Panc1 (cell line): ENCODE results near the gene NT5E. TPM values are rescaled to one million over a fixed set of nuclear protein-coding genes. Genes with fewer than 3 reads are reported as not detected.

ENCODE experiments used
- ATAC-seq: fragments of 200-7000 bp; cut with Tn5 transposase; 2 replicates; pipeline ENCODE4 v1.9.1; 2020; ENCODE audit warnings: mild to moderate bottlenecking, moderate library complexity
- BruUV-seq: library from RNA; stranded (reverse); fragments of 400-500 nt; replicated peaks from 2 replicates; lab custom pipeline; 2021; lab: Mats Ljungman, UMichigan
- CTCF ChIA-PET: fragments of 300-600 bp; sonication (Branson Sonifier 250); formaldehyde crosslinking; loops from one replicate; lab custom pipeline; 2022; ENCODE audit warnings: antibody characterized with exemption; lab: Charles Lee
- POLR2A ChIA-PET: fragments of 300-600 bp; sonication (Branson Sonifier 250); formaldehyde crosslinking; loops from one replicate; lab custom pipeline; 2022; ENCODE audit warnings: antibody characterized with exemption; lab: Charles Lee
- DNase-seq: peaks from one replicate; pipeline ENCODE4 v3.0.0-alpha.2; 2010; ENCODE audit warnings: low read depth, low spot score
- H3K27ac ChIP-seq: 2 replicates; pipeline ENCODE4 v1.5.1; 2011; ENCODE audit warnings: mild to moderate bottlenecking, low read length, inconsistent platforms
- H3K27me3 ChIP-seq: fragments of 200-500 bp; sonication (Bioruptor generic); 2 replicates; pipeline ENCODE4 v1.6.0; 2014; ENCODE audit warnings: low read length, inconsistent platforms; ENCODE audit not compliant: control insufficient read depth, insufficient read depth
- H3K36me3 ChIP-seq: fragments of 200-500 bp; sonication (Bioruptor generic); 2 replicates; pipeline ENCODE4 v1.5.1; 2014; ENCODE audit warnings: inconsistent platforms, mild to moderate bottlenecking, low read length, moderate library complexity; ENCODE audit not compliant: control insufficient read depth, insufficient read depth
- H3K4me1 ChIP-seq: 2 replicates; pipeline ENCODE4 v1.5.1; 2011; ENCODE audit warnings: inconsistent platforms, mild to moderate bottlenecking, low read length, moderate library complexity; ENCODE audit not compliant: control insufficient read depth, insufficient read depth
- H3K4me3 ChIP-seq, 2 experiments: 2 replicates each; pipeline ENCODE4 v1.5.1; 2011 to 2012; ENCODE audit warnings: low read depth in 2 of 2, low read length in 2 of 2, mild to moderate bottlenecking in 2 of 2, inconsistent platforms in 1 of 2, moderate library complexity in 1 of 2
- H3K9me3 ChIP-seq: fragments of 200-500 bp; sonication (Bioruptor generic); 2 replicates; pipeline ENCODE4 v1.5.1; 2014; ENCODE audit warnings: low read depth, mild to moderate bottlenecking, inconsistent platforms, low read length, moderate library complexity; ENCODE audit not compliant: control insufficient read depth, insufficient read depth
- POLR2AphosphoS5 ChIP-seq: IDR thresholded peaks from 2 replicates; pipeline ENCODE4 v1.6.1; 2012; ENCODE audit warnings: mild to moderate bottlenecking, low read depth, low read length, moderate library complexity
- SIN3A ChIP-seq: IDR thresholded peaks from 2 replicates; pipeline ENCODE4 v1.6.1; 2012; ENCODE audit warnings: low read depth, mild to moderate bottlenecking, low read length, moderate library complexity, borderline replicate concordance; ENCODE audit not compliant: insufficient read depth
- TCF7L2 ChIP-seq: IDR thresholded peaks from 2 replicates; pipeline ENCODE4 v1.6.1; 2011; ENCODE audit warnings: mild to moderate bottlenecking, low read depth, low read length, inconsistent platforms
- in situ Hi-C: cut with HindIII; loops from 2 replicates; pipeline ENCODE4 v1.10.0; 2016; ENCODE audit warnings: low sequenced_read_pairs, low pct_unique_long_range_greater_than_20kb
- intact Hi-C: fragments of 100-400 bp; cut with micrococcal nuclease; formaldehyde crosslinking; loops from one replicate; pipeline ENCODE4 v1.10.0; 2022; ENCODE audit not compliant: unreplicated experiment
- total RNA-seq: library from RNA; stranded (reverse); gene quantifications from one replicate; pipeline ENCODE4 v1.2.1, GENCODE V29; 2021; ENCODE audit not compliant: unreplicated experiment
- TF ChIP-seq, protein P1 (sequence below): fragments of 450-650 bp; IDR thresholded peaks from 2 replicates; pipeline ENCODE4 v1.5.1; 2017; ENCODE audit warnings: mild to moderate bottlenecking
- TF ChIP-seq, protein P2 (sequence below), 2 experiments: IDR thresholded peaks; 2 replicates each; pipeline ENCODE4 v1.6.1; 2011 to 2012; ENCODE audit warnings: low read depth in 2 of 2, control low read depth in 1 of 2, low read length in 1 of 2, mild to moderate bottlenecking in 1 of 2, moderate library complexity in 1 of 2; ENCODE audit not compliant: insufficient read depth in 1 of 2

The NT5E gene
- total RNA-seq, 1 experiment from 2014 or later: 58.4 TPM

DNA sequence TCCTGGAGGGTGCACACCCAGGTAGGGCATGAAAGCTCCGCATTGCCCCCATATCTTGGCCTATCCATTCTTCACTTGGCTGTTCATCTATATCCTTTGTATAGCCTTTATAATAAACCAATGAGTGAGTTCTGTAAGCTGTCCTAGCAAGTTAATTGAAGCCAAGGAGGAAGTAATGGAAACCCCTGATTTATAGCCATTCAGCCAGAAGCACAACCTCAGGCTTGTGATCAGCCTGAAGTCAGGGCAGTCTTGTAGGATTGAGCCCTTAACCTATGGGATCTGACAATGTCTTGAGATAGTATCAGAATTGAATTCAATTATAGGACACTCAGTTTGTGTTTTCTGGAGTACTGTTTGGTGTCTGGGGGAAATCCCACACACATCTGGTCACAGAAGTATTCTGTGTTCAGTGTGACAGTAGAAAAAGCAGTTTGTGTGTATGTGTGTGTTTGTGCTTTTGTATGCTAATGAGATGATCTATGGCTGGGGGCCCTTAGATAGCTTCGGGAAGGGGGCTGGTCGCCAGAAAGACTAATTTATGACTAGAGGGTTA lies 5.7 kb downstream of the NT5E start:
- no peak for DNase-seq
- intact Hi-C loops: no loop called here
- POLR2A ChIA-PET: interaction anchor here (1.1 kb wide), 1 partner anchor 8 kb away, joined by 3 read pairs; no protein-coding TSS in a partner anchor
- CTCF ChIA-PET: no interaction called here
- H3K36me3 ChIP-seq: no peaks in the 10 kb centered on the region; the same call in none of the 2 replicates
- peaks cover 69% of the 10 kb centered on the region for H3K4me1 ChIP-seq
- ATAC-seq: no peak
- TF ChIP-seq SIN3A (no peak), POLR2AphosphoS5 (no peak), TCF7L2 (no peak)
- TF ChIP-seq, protein P1, sequence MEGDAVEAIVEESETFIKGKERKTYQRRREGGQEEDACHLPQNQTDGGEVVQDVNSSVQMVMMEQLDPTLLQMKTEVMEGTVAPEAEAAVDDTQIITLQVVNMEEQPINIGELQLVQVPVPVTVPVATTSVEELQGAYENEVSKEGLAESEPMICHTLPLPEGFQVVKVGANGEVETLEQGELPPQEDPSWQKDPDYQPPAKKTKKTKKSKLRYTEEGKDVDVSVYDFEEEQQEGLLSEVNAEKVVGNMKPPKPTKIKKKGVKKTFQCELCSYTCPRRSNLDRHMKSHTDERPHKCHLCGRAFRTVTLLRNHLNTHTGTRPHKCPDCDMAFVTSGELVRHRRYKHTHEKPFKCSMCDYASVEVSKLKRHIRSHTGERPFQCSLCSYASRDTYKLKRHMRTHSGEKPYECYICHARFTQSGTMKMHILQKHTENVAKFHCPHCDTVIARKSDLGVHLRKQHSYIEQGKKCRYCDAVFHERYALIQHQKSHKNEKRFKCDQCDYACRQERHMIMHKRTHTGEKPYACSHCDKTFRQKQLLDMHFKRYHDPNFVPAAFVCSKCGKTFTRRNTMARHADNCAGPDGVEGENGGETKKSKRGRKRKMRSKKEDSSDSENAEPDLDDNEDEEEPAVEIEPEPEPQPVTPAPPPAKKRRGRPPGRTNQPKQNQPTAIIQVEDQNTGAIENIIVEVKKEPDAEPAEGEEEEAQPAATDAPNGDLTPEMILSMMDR: no peak
- TF ChIP-seq, protein P2, sequence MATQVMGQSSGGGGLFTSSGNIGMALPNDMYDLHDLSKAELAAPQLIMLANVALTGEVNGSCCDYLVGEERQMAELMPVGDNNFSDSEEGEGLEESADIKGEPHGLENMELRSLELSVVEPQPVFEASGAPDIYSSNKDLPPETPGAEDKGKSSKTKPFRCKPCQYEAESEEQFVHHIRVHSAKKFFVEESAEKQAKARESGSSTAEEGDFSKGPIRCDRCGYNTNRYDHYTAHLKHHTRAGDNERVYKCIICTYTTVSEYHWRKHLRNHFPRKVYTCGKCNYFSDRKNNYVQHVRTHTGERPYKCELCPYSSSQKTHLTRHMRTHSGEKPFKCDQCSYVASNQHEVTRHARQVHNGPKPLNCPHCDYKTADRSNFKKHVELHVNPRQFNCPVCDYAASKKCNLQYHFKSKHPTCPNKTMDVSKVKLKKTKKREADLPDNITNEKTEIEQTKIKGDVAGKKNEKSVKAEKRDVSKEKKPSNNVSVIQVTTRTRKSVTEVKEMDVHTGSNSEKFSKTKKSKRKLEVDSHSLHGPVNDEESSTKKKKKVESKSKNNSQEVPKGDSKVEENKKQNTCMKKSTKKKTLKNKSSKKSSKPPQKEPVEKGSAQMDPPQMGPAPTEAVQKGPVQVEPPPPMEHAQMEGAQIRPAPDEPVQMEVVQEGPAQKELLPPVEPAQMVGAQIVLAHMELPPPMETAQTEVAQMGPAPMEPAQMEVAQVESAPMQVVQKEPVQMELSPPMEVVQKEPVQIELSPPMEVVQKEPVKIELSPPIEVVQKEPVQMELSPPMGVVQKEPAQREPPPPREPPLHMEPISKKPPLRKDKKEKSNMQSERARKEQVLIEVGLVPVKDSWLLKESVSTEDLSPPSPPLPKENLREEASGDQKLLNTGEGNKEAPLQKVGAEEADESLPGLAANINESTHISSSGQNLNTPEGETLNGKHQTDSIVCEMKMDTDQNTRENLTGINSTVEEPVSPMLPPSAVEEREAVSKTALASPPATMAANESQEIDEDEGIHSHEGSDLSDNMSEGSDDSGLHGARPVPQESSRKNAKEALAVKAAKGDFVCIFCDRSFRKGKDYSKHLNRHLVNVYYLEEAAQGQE (IDR thresholded peaks at IDR 0.05; ENCODE audit: insufficient read depth in 1 of 2, low read depth in 2 of 2, low read length in 1 of 2): no peak
- BruUV-seq: no TSS peak
- H3K27me3 ChIP-seq: no peaks in the 10 kb centered on the region
- no peak overlapping the region for H3K27ac ChIP-seq
- H3K9me3 ChIP-seq: no peaks in the 10 kb centered on the region
- in situ Hi-C loops: no loop called here
- no peak overlapping the region for H3K4me3 ChIP-seq

DNA sequence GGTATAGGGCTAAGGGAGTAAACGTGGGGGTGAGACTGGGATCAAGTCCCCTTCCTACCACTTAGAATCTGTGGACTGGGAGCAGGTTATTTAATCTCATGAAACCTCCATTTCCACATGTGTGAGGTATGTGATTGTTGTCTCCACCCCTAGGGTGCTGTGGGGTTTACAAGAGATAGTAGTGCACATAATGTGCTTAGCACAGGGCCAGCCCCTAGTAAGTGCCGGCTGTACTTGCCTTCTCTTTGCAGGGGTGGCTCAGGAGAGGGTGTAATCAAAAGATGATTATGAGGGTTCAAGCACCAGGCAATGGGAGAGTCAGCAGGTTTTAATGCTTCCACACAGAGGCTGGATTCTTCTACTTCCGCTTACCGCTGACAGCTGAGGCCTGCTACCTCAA lies 6.9 kb downstream of the NT5E start:
- CTCF ChIA-PET: no interaction called here
- DNase-seq: no peak
- POLR2A ChIA-PET: no interaction called here
- TF ChIP-seq, protein P1: no peak
- TF ChIP-seq, protein P2 (IDR thresholded peaks at IDR 0.05; ENCODE audit: insufficient read depth in 1 of 2, low read depth in 2 of 2, low read length in 1 of 2): no peak
- TF ChIP-seq POLR2AphosphoS5: 0 out of 2 replicates have a peak, but pooled peaks have one; percentile 23
- Histone ChIP-seq H3K27ac (peak overlapping the region; percentile 52), H3K27me3 (no peaks in the 10 kb centered on the region), H3K4me3 (no peak overlapping the region), H3K4me1 (peaks cover 76% of the 10 kb centered on the region), H3K9me3 (no peaks in the 10 kb centered on the region), H3K36me3 (no peaks in the 10 kb centered on the region; the same call in 1 of the 2 replicates)
- no TSS peak for BruUV-seq
- in situ Hi-C loops: no loop called here
- ATAC-seq: peak; percentile 10; the same call in 1 of the 2 replicates
- intact Hi-C loops: no loop called here
